Measurements from ENCODE around the gene RTN4.

RTN4 gene

DNA sequence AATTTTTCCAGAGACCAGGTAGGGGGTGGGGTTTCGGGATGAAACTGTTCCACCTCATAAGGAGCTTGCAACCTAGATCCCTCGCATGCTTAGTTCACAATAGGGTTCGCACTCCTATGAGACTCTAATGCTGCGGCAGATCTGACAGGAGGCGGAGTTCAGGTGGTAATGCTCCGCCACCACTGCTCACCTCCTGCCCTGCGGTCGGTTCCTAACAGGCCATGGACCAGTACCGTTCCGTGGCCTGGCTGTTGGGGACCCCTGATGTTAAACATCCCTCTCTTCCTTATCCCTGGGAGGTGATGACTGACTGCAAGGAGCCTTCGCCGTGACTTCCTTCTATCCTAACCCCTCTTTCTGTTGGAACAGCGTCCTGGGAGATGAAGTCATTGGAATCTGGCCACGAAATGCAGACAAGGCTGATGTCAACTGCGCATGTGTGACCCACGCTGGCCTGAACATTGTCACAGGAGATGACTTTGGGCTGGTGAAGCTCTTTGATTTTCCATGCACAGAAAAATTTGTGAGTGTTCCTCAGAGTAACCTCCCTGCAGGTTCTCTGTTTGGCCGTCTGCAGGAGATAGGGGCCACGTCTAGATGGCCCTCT, 82.4 kb downstream of the RTN4 start:
- DNase-seq (ENCODE audit: low read depth) = no peak
- TF ChIP-seq, protein P1, sequence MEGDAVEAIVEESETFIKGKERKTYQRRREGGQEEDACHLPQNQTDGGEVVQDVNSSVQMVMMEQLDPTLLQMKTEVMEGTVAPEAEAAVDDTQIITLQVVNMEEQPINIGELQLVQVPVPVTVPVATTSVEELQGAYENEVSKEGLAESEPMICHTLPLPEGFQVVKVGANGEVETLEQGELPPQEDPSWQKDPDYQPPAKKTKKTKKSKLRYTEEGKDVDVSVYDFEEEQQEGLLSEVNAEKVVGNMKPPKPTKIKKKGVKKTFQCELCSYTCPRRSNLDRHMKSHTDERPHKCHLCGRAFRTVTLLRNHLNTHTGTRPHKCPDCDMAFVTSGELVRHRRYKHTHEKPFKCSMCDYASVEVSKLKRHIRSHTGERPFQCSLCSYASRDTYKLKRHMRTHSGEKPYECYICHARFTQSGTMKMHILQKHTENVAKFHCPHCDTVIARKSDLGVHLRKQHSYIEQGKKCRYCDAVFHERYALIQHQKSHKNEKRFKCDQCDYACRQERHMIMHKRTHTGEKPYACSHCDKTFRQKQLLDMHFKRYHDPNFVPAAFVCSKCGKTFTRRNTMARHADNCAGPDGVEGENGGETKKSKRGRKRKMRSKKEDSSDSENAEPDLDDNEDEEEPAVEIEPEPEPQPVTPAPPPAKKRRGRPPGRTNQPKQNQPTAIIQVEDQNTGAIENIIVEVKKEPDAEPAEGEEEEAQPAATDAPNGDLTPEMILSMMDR (IDR thresholded peaks at IDR 0.05; ENCODE audit: control insufficient read depth, insufficient read depth, low read depth, low read length, missing control alignments) = no peak
- H3K4me3 ChIP-seq (ENCODE audit: control insufficient read depth, low read depth, low read length) = no peak overlapping the region

DNA sequence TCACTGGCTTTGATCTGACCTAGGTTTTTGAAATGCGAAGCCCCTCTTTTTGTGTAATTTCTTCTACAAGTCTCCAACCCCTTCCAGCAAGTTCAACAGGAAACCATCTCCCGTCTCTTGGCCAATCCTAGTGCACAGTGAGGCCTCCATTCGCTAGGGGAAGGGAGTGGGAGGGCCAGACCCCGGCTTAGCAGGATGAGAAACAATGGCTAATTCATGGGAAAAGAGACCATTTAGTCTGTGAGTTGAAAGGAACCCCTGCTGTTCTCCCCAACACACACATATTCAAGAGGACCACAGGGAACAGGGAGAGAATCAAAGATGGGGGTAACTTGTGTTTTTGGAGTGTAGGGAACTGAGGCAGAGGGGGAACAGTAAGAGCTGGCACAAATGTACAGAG, 83.0 kb downstream of the RTN4 start:
- TF ChIP-seq, protein P1 (IDR thresholded peaks at IDR 0.05; ENCODE audit: control insufficient read depth, insufficient read depth, low read depth, low read length, missing control alignments) = no peak
- H3K4me3 ChIP-seq (ENCODE audit: control insufficient read depth, low read depth, low read length) = no peak overlapping the region
- DNase-seq (ENCODE audit: low read depth) = no peak

DNA sequence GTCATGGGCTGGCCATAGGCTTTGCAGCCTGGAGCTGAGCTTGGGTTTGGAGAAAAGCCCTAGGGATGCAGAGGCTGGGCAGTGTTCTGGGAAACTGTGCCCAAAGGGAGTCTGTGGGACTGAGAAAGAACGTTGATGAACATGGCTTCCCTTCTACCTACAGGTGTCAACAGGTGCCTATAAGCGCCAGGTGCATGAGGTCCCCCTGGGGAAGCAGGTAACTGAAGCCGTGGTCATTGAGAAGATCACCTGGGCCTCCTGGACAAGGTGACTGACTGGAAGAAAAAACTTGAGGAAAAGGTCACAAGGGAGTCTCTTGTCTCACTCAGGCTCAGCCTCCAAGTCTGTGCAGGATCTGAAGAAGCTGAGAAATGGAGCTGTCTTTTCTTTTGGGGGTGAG, 83.4 kb downstream of the RTN4 start:
- TF ChIP-seq, protein P1 (IDR thresholded peaks at IDR 0.05; ENCODE audit: control insufficient read depth, insufficient read depth, low read depth, low read length, missing control alignments) = no peak
- DNase-seq (ENCODE audit: low read depth) = no peak
- H3K4me3 ChIP-seq (ENCODE audit: control insufficient read depth, low read depth, low read length) = no peak overlapping the region

DNA sequence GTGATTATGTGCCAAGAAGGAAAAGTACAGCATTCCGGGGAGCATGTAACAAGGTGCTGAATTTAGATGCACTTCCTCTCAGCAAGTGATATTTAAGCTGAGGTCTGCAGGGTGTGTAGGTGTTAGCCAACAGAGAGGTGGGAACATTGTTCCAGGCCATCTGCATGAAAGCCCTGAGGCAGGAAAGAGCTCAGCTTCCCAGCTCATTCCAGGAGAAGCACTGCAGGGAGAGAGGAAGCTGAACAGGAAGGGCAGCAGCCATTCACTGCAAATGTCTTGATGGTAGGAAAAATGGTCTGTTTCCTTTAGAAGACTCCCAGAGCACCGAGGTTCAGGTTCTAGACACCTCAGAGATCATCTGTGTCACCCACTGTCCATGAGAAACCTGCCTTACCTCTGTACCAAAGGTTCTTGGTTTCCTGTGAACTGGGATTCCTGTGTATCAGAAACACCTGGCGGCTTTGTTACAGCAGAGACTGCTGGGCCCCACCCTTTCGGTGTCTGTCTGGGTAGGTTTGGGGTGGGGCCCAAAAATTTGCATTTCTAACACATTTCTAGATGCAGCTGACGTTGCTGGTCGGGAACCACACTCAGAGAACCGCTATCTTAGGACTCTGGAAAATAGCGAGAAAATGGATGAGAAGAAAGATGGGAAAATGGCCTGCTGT, 84.0 kb downstream of the RTN4 start:
- DNase-seq (ENCODE audit: low read depth) = no peak
- TF ChIP-seq, protein P1 (IDR thresholded peaks at IDR 0.05; ENCODE audit: control insufficient read depth, insufficient read depth, low read depth, low read length, missing control alignments) = no peak
- no peak overlapping the region for H3K4me3 ChIP-seq (ENCODE audit: control insufficient read depth, low read depth, low read length)

DNA sequence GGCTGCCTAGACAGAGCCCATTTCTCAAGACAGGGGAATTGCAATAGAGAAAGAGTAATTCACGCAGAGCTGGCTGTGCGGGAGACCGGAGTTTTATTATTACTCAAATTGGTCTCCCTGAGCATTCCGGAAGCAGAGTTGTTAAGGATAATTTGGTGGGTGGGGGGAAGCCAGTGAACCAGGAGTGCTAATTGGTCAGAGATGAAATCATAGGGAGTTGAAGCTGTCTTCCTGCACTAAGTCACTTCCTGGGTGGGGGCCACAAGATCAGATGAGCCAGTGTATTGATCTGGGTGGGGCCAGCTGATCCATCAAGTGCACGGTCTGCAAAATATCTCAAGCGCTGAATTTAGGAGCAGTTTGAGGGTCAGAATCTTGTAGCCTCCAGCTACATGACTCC, 84.8 kb downstream of the RTN4 start:
- TF ChIP-seq, protein P1 (IDR thresholded peaks at IDR 0.05; ENCODE audit: control insufficient read depth, insufficient read depth, low read depth, low read length, missing control alignments) = no peak
- no peak overlapping the region for H3K4me3 ChIP-seq (ENCODE audit: control insufficient read depth, low read depth, low read length)
- DNase-seq (ENCODE audit: low read depth) = no peak

DNA sequence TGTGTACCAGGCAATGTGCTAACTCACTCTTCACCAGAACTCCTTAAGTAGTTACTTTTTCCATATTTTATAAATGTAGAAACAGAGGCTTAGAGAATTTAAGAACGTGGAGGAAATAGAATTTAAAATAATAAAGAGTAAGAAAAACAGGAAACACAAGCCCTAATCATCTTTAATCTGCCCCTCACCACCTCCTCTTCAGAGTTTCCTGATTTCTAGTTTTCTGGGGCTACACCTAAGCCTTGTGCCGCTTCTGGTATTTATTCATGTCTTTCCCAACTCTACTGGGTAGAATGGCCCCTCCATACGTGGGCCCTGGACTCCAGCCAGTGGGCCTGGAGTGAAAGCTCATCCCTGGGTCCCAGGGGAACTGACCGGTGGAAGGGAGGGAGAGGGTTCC, 85.4 kb downstream of the RTN4 start:
- no peak for DNase-seq (ENCODE audit: low read depth)
- no peak overlapping the region for H3K4me3 ChIP-seq (ENCODE audit: control insufficient read depth, low read depth, low read length)
- TF ChIP-seq, protein P1 (IDR thresholded peaks at IDR 0.05; ENCODE audit: control insufficient read depth, insufficient read depth, low read depth, low read length, missing control alignments) = no peak

Data from AG09309 (cell line).